ENCODE results near the gene WNK2. TPM values are rescaled to one million over a fixed set of nuclear protein-coding genes. Genes with fewer than 3 reads are reported as not detected.
A peak's percentile ranks its signal among the peaks of the same experiment; 100 is the strongest.
"Not testable (repeated sequence)": the region's sequence is repeated elsewhere in the genome, so short reads cannot be mapped to it uniquely, and the experiment has no call there.

Gene WNK2
- total and polyA plus RNA-seq, 2 donors (not counting 3 experiments of a cell fraction or from before 2014, with no cell fraction given), result not detected

DNA sequence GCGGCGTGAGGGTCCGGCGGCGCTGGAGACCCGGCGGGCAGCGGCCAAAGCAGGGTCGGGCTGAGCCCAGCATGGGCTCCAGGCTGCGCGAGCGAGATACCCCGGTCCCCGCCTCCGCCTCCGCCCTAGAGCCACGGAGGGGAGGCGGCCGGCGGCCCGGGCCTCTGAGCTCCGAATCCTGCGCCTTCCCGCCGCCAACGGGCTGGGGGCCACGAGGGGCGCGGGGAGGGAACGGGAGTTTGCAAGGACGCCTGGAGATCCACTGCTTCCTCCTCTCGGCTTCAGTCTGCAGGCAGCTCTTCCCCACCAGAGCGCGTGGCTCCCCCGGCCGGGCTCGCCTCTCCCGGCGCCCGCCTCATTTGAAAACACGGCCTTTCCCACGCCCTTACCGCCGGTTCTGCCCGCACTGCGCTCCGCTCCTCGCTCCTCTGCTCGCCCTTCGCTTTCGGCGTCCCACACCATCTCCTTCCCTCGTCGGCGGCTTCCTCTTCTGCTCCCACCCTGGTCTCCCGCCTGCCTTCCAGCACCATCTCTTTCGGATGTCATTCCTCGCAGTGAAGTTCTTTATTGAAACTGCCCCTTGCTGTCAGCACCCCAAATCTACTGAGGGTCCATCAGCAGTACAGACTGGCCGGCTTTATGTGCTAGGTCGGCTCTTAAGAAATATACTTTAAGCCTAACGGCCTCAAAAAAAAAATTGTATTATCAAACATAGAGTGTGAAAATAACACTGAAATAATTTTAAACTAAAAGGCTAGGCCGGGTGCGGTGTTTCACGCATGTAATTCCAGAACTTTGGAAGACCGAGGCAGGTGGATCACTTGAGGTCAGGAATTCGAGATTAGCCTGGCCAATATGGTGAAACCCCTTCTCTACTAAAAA lies 162.5 kb downstream of the WNK2 start:
- no peak overlapping the region for H3K9ac ChIP-seq (replicated peaks; ENCODE audit: extremely low read depth, insufficient read depth, low read length)
- H3K4me3 ChIP-seq (replicated peaks in 1 of 3; ENCODE audit: insufficient read depth in 1 of 3, low read depth in 1 of 3, low read length in 3 of 3), result no peak overlapping the region
- H2AFZ ChIP-seq (ENCODE audit: low read depth, low read length), result no peak overlapping the region
- H4K20me1 ChIP-seq (replicated peaks; ENCODE audit: control insufficient read depth, extremely low read depth, insufficient read depth, low read length), result no peaks in the 10 kb centered on the region
- peaks cover 16 to 24% of the 10 kb centered on the region in 2 experiments for H3K27me3 ChIP-seq (ENCODE audit: control insufficient read depth in 2 of 2, insufficient read depth in 2 of 2, low read length in 2 of 2)
- H3K27ac ChIP-seq (ENCODE audit: insufficient read depth, low read depth, low read length), result no peak overlapping the region
- intact Hi-C loops (cut with micrococcal nuclease), result no loop called here
- H3K4me1 ChIP-seq (ENCODE audit: control insufficient read depth, extremely low read depth, insufficient read depth, low read length), result no peaks in the 10 kb centered on the region
- no peaks in the 10 kb centered on the region for H3K36me3 ChIP-seq (ENCODE audit: control insufficient read depth in 2 of 2, extremely low read depth in 1 of 2, insufficient read depth in 2 of 2, low read length in 2 of 2)
- no TSS peak for BruUV-seq (replicated peaks)
- dilution Hi-C loops (cut with MboI; ENCODE audit: extremely low pct_ligation_motif_present, low sequenced_read_pairs), result no loop called here
- ChIA-PET POLR2A (no interaction called here), CTCF (no interaction called here)
- no peaks in the 10 kb centered on the region for H3K9me3 ChIP-seq (replicated peaks; ENCODE audit: control insufficient read depth, insufficient read depth, low read length)
- no peak for FAIRE-seq
- no peak overlapping the region for H3K4me2 ChIP-seq (ENCODE audit: insufficient read depth, low read length)
- no peaks in the 10 kb centered on the region for H3K79me2 ChIP-seq (ENCODE audit: control insufficient read depth, insufficient read depth, low read length)
- no peak for DNase-seq (ENCODE audit: low read depth, low spot score)
- H3K9me1 ChIP-seq (replicated peaks; ENCODE audit: control insufficient read depth, extremely low read depth, insufficient read depth, low read length), result no peaks in the 10 kb centered on the region
- no peak for TF ChIP-seq JUN (IDR thresholded peaks at IDR 0.05; ENCODE audit: borderline replicate concordance, insufficient read depth, insufficient read length, low read depth)
- no peak for TF ChIP-seq FOS (IDR thresholded peaks at IDR 0.05; ENCODE audit: borderline replicate concordance, insufficient read depth, low read length)
- TF ChIP-seq, protein P1, sequence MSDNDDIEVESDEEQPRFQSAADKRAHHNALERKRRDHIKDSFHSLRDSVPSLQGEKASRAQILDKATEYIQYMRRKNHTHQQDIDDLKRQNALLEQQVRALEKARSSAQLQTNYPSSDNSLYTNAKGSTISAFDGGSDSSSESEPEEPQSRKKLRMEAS (IDR thresholded peaks at IDR 0.05; ENCODE audit: insufficient read depth, insufficient read length), result no peak
- no peak for TF ChIP-seq MYC (IDR thresholded peaks at IDR 0.05; ENCODE audit: low read depth, low read length)
- TF ChIP-seq POLR2A (IDR thresholded peaks at IDR 0.05; ENCODE audit: low read depth, low read length), result no peak
- TF ChIP-seq EZH2 (IDR thresholded peaks at IDR 0.05; ENCODE audit: borderline replicate concordance, low read depth, low read length, severe bottlenecking), result peak; percentile 94
- TF ChIP-seq, protein P2, sequence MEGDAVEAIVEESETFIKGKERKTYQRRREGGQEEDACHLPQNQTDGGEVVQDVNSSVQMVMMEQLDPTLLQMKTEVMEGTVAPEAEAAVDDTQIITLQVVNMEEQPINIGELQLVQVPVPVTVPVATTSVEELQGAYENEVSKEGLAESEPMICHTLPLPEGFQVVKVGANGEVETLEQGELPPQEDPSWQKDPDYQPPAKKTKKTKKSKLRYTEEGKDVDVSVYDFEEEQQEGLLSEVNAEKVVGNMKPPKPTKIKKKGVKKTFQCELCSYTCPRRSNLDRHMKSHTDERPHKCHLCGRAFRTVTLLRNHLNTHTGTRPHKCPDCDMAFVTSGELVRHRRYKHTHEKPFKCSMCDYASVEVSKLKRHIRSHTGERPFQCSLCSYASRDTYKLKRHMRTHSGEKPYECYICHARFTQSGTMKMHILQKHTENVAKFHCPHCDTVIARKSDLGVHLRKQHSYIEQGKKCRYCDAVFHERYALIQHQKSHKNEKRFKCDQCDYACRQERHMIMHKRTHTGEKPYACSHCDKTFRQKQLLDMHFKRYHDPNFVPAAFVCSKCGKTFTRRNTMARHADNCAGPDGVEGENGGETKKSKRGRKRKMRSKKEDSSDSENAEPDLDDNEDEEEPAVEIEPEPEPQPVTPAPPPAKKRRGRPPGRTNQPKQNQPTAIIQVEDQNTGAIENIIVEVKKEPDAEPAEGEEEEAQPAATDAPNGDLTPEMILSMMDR (IDR thresholded peaks at IDR 0.05; ENCODE audit: extremely low read depth in 1 of 2, insufficient read depth in 1 of 2, low read depth in 1 of 2, low read length in 2 of 2), result no peak
- no peak for TF ChIP-seq POLR2AphosphoS5 (IDR thresholded peaks at IDR 0.05; ENCODE audit: insufficient read depth, low read depth, low read length)

DNA sequence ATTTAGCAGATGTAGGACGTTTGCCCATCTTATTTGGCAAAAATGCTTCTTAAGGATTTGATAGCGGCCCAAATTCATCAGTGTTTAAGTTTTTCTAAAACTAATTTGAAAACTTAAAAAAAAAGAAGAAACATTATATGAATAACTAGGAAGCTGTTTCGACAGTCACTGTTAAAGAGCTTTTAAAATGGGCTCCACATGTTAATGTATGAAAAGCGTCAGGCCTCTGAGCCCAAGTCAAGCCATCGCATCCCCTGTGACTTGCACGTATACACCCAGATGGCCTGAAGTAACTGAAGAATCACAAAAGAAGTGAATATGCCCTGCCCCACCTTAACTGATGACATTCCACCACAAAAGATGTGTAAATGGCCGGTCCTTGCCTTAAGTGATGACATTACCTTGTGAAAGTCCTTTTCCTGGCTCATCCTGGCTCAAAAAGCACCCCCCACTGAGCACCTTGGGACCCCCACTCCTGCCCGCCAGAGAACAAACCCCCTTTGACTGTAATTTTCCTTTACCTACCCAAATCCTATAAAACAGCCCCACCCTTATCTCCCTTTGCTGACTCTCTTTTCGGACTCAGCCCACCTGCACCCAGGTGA lies 163.5 kb downstream of the WNK2 start:
- H3K27ac ChIP-seq (ENCODE audit: insufficient read depth, low read depth, low read length); POLR2A ChIA-PET; intact Hi-C loops (cut with micrococcal nuclease); H3K79me2 ChIP-seq (ENCODE audit: control insufficient read depth, insufficient read depth, low read length); H3K9me3 ChIP-seq (replicated peaks; ENCODE audit: control insufficient read depth, insufficient read depth, low read length); H3K36me3 ChIP-seq (ENCODE audit: control insufficient read depth in 2 of 2, extremely low read depth in 1 of 2, insufficient read depth in 2 of 2, low read length in 2 of 2); H3K4me1 ChIP-seq (ENCODE audit: control insufficient read depth, extremely low read depth, insufficient read depth, low read length); DNase-seq (ENCODE audit: low read depth, low spot score); dilution Hi-C loops (cut with MboI; ENCODE audit: extremely low pct_ligation_motif_present, low sequenced_read_pairs); H3K9ac ChIP-seq (replicated peaks; ENCODE audit: extremely low read depth, insufficient read depth, low read length); H4K20me1 ChIP-seq (replicated peaks; ENCODE audit: control insufficient read depth, extremely low read depth, insufficient read depth, low read length); H2AFZ ChIP-seq (ENCODE audit: low read depth, low read length); H3K9me1 ChIP-seq (replicated peaks; ENCODE audit: control insufficient read depth, extremely low read depth, insufficient read depth, low read length); FAIRE-seq; BruUV-seq (replicated peaks); H3K4me3 ChIP-seq (replicated peaks in 1 of 3; ENCODE audit: insufficient read depth in 1 of 3, low read depth in 1 of 3, low read length in 3 of 3); H3K4me2 ChIP-seq (ENCODE audit: insufficient read depth, low read length): not testable (repeated sequence)
- CTCF ChIA-PET, result interaction anchor here (0.7 kb wide), 1 partner anchor 43 kb away, joined by 3 read pairs; no protein-coding TSS in a partner anchor
- H3K27me3 ChIP-seq (ENCODE audit: control insufficient read depth in 2 of 2, insufficient read depth in 2 of 2, low read length in 2 of 2), result peaks cover 16 to 24% of the 10 kb centered on the region in 2 experiments

Measured in endothelial cell of umbilical vein (primary cell).